OCI-LY7 (cell line): ENCODE measurements around the gene SLC4A3. TPM values are rescaled to one million over a fixed set of nuclear protein-coding genes. Genes with fewer than 3 reads are reported as not detected.
A peak's percentile ranks its signal among the peaks of the same experiment; 100 is the strongest.
"Not testable (repeated sequence)": the region's sequence is repeated elsewhere in the genome, so short reads cannot be mapped to it uniquely, and the experiment has no call there.

Source experiments
- BruUV-seq: library from RNA; stranded (reverse); fragments of 400-500 nt; replicated peaks from 2 replicates; lab custom pipeline; 2021; lab: Mats Ljungman, UMichigan
- CTCF ChIA-PET: fragments of 300-600 bp; sonication (Branson Sonifier 250); formaldehyde crosslinking; loops from one replicate; lab custom pipeline; 2022; ENCODE audit warnings: antibody characterized with exemption; ENCODE audit not compliant: unreplicated experiment; lab: Charles Lee
- POLR2A ChIA-PET: fragments of 300-600 bp; sonication (Branson Sonifier 250); formaldehyde crosslinking; loops from one replicate; lab custom pipeline; 2022; ENCODE audit warnings: antibody characterized with exemption; lab: Charles Lee
- DNase-seq: peaks from one replicate; pipeline ENCODE4 v3.0.0-alpha.2; 2015; ENCODE audit warnings: low spot score
- H2AFZ ChIP-seq: fragments of 200-600 bp; sonication (generic), shearing (Covaris generic); 2 replicates; pipeline ENCODE4 v1.6.1; 2014; ENCODE audit warnings: mild to moderate bottlenecking, antibody characterized with exemption, low read length, moderate library complexity
- H3K27ac ChIP-seq: fragments of 200-600 bp; sonication (generic); 2 replicates; pipeline ENCODE4 v1.5.1; 2014; ENCODE audit warnings: mixed run types, low read depth, mild to moderate bottlenecking, moderate library complexity, low read length, inconsistent platforms; ENCODE audit not compliant: poor library complexity, severe bottlenecking
- H3K36me3 ChIP-seq: fragments of 200-600 bp; sonication (generic); 2 replicates; pipeline ENCODE4 v1.6.1; 2014; ENCODE audit warnings: mild to moderate bottlenecking, antibody characterized with exemption, low read length, moderate library complexity, mixed read lengths; ENCODE audit not compliant: insufficient read depth
- H3K4me1 ChIP-seq: fragments of 200-600 bp; sonication (generic); 2 replicates; pipeline ENCODE4 v1.5.1; 2014; ENCODE audit warnings: mild to moderate bottlenecking, low read length; ENCODE audit not compliant: insufficient read depth, poor library complexity, severe bottlenecking
- H3K4me2 ChIP-seq: fragments of 200-600 bp; sonication (generic); 2 replicates; pipeline ENCODE4 v1.6.1; 2014; ENCODE audit warnings: mild to moderate bottlenecking, low read length
- H3K4me3 ChIP-seq: fragments of 200-600 bp; sonication (generic); 2 replicates; pipeline ENCODE4 v1.5.1; 2014; ENCODE audit warnings: mild to moderate bottlenecking, low read depth, low read length; ENCODE audit not compliant: poor library complexity, severe bottlenecking
- H3K79me2 ChIP-seq: fragments of 200-600 bp; sonication (generic); 2 replicates; pipeline ENCODE4 v1.6.1; 2016; ENCODE audit warnings: low read depth, mild to moderate bottlenecking, low read length, moderate library complexity, mixed read lengths; ENCODE audit not compliant: insufficient read depth
- H3K9me2 ChIP-seq: fragments of 200-600 bp; sonication (generic); 2 replicates; pipeline ENCODE4 v1.6.1; 2016; ENCODE audit warnings: mild to moderate bottlenecking, low read length, mixed read lengths; ENCODE audit not compliant: insufficient read depth
- H3K9me3 ChIP-seq: fragments of 200-600 bp; sonication (generic); 2 replicates; pipeline ENCODE4 v1.6.1; 2014; ENCODE audit warnings: mild to moderate bottlenecking, mixed run types, low read length, mixed read lengths
- H4K20me1 ChIP-seq: fragments of 200-600 bp; sonication (generic); 2 replicates; pipeline ENCODE4 v1.6.1; 2014; ENCODE audit warnings: mild to moderate bottlenecking, antibody characterized with exemption, low read length, moderate library complexity, mixed read lengths; ENCODE audit not compliant: insufficient read depth
- CTCF ChIP-seq: fragments of 200-600 bp; sonication (generic); conservative IDR thresholded peaks from 2 replicates; pipeline ENCODE4 v1.5.1; 2014; ENCODE audit warnings: mild to moderate bottlenecking, antibody characterized with exemption, low read length, moderate library complexity, mixed read lengths
- EZH2phosphoT487 ChIP-seq: fragments of 200-600 bp; sonication (generic); IDR thresholded peaks from 2 replicates; pipeline ENCODE4 v1.6.1; 2018; ENCODE audit warnings: low read depth, borderline replicate concordance, mild to moderate bottlenecking, mixed run types, antibody characterized with exemption, low read length, moderate library complexity, mixed read lengths
- intact Hi-C: fragments of 100-400 bp; cut with micrococcal nuclease; formaldehyde crosslinking; loops from one replicate; pipeline ENCODE4 v1.10.0; 2022; ENCODE audit not compliant: unreplicated experiment
- total RNA-seq, 2 experiments: library from RNA; depleted of rRNA in 1 of 2; stranded (reverse); fragments of >200 nt in 1 of 2; shearing (Covaris generic) in 1 of 2; gene quantifications; 2 replicates each; pipeline ENCODE4 v1.2.3, GENCODE V29; 2014 to 2022

The SLC4A3 gene
- total RNA-seq, 2 experiments from 2014 or later = not detected

DNA sequence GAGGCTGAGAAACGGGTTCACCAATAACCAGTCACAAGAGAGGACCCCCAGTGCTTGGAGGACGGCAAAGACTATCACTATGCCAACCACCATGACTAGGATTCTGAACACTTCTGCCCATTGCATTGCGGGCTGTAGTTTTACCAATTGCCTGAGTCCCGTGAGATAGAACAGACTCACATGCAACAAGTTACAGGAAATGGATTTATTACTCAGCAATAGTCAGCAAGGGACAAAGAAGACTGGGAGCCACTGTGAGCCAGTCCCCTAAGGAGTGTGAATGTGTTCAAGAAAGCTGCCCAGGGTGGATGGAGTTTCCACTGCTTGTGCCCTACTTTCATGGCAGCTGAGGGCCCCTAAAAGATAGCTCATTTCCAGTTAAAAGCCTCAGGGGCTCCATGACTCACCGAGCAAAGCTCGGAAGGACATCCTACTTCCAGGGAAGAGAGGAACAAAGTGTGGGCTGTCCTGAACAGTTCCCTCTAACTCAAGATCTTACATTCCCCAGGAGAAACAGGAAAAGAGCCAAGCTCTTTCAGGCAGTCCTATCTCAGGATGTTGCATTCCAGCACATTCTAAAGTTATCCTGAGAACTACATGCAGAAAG, 54.4 kb downstream of the SLC4A3 start:
- Histone ChIP-seq H3K4me1 (peaks cover 9% of the 10 kb centered on the region), H3K36me3 (no peaks in the 10 kb centered on the region), H3K79me2 (no peaks in the 10 kb centered on the region), H4K20me1 (no peaks in the 10 kb centered on the region), H3K4me2 (no peak overlapping the region), H3K4me3 (no peak overlapping the region), H3K9me3 (no peaks in the 10 kb centered on the region), H3K9me2 (no peaks in the 10 kb centered on the region), H2AFZ (no peak overlapping the region), H3K27ac (no peak overlapping the region)
- CTCF ChIA-PET = no interaction called here
- POLR2A ChIA-PET = no interaction called here
- no TSS peak for BruUV-seq
- intact Hi-C loops = no loop called here
- TF ChIP-seq EZH2phosphoT487 (no peak), CTCF (no peak)
- no peak for DNase-seq

DNA sequence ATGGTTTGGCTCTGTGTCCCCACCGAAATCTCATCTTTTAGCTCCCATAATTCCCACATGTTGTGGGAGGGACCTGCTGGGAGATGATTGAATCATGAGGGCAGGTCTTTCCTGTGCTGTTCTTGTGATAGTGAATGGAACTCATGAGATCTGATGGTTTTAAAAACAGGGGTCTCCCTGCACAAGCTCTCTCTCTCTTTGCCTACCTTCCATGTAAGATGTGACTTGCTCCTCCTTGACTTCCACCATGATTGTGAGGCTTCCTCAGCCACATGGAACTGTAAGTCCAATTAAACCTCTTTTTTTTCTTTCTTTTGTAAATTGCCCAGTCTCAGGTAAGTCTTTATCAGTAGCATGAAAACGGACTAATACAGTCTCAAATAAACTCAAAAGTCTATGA, 56.0 kb downstream of the SLC4A3 start:
- H3K4me3 ChIP-seq, H3K79me2 ChIP-seq, BruUV-seq, H3K4me2 ChIP-seq, H3K27ac ChIP-seq, intact Hi-C loops, H3K9me3 ChIP-seq, H4K20me1 ChIP-seq, H3K4me1 ChIP-seq, H3K9me2 ChIP-seq, H2AFZ ChIP-seq, CTCF ChIA-PET, DNase-seq, H3K36me3 ChIP-seq: not testable (repeated sequence)
- POLR2A ChIA-PET = interaction anchor here (1.4 kb wide), 1 partner anchor 9 kb away, joined by 3 read pairs; no protein-coding TSS in a partner anchor

- POLR2A ChIA-PET = interaction anchor here (1.2 kb wide), 1 partner anchor 296 kb away, joined by 4 read pairs; no protein-coding TSS in a partner anchor
- intact Hi-C loops = no loop called here
- Histone ChIP-seq H3K4me1 (peaks cover 9% of the 10 kb centered on the region), H3K4me2 (peak overlapping the region; percentile 60), H3K9me3 (no peaks in the 10 kb centered on the region), H3K27ac (no peak overlapping the region), H3K79me2 (no peaks in the 10 kb centered on the region), H3K9me2 (no peaks in the 10 kb centered on the region), H2AFZ (peak overlapping the region; percentile 82), H3K36me3 (no peaks in the 10 kb centered on the region), H3K4me3 (peak overlapping the region; percentile 55), H4K20me1 (no peaks in the 10 kb centered on the region)
- peak; percentile 54 for DNase-seq
- CTCF ChIA-PET = no interaction called here
- TF ChIP-seq EZH2phosphoT487 (no peak), CTCF (no peak)
- no TSS peak for BruUV-seq
These were observed 57.6 kb downstream of the SLC4A3 start for GRCh38 chr2:219684721-219685689.
